Measurements from ENCODE around the gene CD160. TPM values are rescaled to one million over a fixed set of nuclear protein-coding genes. Genes with fewer than 3 reads are reported as not detected.

CD160 gene
- total RNA-seq, 1 experiment from 2014 or later = not detected

DNA sequence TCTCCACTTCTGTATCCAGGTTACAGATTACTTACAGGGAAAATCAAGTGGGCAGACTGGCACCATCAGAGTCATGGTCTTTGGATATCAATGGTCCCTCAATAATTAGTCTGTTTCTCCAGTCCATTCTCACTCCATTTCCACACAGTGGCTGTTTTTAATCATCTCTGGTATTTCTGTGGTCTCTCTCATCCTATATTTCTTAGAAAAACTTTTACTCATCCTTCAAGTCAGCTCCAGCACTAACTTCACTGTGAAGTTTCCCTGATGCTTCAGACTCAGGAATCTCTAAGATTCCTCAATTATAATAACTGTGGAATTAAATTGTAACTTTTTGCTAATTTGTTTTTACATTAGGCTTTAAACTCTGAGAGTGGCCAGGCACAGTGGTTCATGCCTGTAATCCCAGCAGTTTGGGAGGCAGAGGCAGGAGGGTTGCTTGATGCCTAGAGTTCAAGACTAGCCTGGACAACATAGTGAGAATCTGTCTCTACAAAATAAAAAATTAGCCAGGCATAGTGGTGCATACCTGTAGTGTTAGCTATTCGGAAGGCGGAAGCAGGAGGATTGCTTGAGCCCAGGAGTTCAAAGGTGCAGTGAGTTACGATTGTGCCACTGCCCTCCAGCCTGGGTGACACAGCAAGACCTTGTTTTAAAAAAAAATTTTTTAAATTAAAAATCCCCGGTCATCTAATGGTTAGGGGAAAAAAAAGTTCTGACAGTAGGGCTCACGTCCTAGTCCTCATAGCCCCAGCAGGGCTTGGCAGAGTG is 10.6 kb downstream of the CD160 start:
- Histone ChIP-seq H3K4me1 (replicated peaks; ENCODE audit: insufficient read depth) (no peaks in the 10 kb centered on the region), H3K4me2 (no peak overlapping the region), H3K9me3 (ENCODE audit: insufficient read depth, low read depth) (no peaks in the 10 kb centered on the region), H3K27me3 (ENCODE audit: insufficient read depth, low read depth) (no peaks in the 10 kb centered on the region), H3K4me3 (no peak overlapping the region), H3K36me3 (ENCODE audit: low read depth) (no peaks in the 10 kb centered on the region), H4K20me1 (ENCODE audit: insufficient read depth) (no peaks in the 10 kb centered on the region), H2AFZ (no peak overlapping the region), H3K79me2 (ENCODE audit: low read depth) (no peaks in the 10 kb centered on the region), H3K9me2 (ENCODE audit: insufficient read depth) (peaks cover 4% of the 10 kb centered on the region; the same call in 1 of the 2 replicates), H3F3A (ENCODE audit: insufficient read depth, low read depth) (no peaks in the 10 kb centered on the region; the same call in 1 of the 2 replicates), H3K27ac (no peak overlapping the region)
- TF ChIP-seq, protein P1, sequence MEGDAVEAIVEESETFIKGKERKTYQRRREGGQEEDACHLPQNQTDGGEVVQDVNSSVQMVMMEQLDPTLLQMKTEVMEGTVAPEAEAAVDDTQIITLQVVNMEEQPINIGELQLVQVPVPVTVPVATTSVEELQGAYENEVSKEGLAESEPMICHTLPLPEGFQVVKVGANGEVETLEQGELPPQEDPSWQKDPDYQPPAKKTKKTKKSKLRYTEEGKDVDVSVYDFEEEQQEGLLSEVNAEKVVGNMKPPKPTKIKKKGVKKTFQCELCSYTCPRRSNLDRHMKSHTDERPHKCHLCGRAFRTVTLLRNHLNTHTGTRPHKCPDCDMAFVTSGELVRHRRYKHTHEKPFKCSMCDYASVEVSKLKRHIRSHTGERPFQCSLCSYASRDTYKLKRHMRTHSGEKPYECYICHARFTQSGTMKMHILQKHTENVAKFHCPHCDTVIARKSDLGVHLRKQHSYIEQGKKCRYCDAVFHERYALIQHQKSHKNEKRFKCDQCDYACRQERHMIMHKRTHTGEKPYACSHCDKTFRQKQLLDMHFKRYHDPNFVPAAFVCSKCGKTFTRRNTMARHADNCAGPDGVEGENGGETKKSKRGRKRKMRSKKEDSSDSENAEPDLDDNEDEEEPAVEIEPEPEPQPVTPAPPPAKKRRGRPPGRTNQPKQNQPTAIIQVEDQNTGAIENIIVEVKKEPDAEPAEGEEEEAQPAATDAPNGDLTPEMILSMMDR (conservative IDR thresholded peaks at IDR 0.05) = no peak
- TF ChIP-seq EZH2 (IDR thresholded peaks at IDR 0.05; ENCODE audit: low read depth) = no peak
- intact Hi-C loops (cut with micrococcal nuclease; ENCODE audit: unreplicated experiment) = no loop called here
- CTCF ChIA-PET = no interaction called here
- DNase-seq = no peak
- BruUV-seq (replicated peaks) = no TSS peak
- POLR2A ChIA-PET (ENCODE audit: unreplicated experiment) = no interaction called here

DNA sequence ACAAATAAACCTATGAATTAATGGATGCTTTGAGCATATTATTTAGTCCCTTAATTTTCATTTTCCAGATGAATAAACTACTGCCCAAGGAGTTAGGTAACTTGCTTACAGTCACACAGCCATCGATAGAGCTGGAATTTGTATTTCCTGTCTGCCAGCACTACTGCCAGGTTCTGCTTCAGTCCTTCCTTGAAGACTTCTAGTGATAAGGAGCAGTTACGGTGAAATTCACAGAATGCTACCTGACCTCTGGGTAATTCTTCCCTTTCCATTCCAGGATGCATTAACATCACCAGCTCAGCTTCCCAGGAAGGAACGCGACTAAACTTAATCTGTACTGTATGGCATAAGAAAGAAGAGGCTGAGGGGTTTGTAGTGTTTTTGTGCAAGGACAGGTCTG is 11.2 kb downstream of the CD160 start:
- intact Hi-C loops (cut with micrococcal nuclease; ENCODE audit: unreplicated experiment) = no loop called here
- no peak overlapping the region for H3K27ac ChIP-seq
- peaks cover 4% of the 10 kb centered on the region; the same call in 1 of the 2 replicates for H3K9me2 ChIP-seq (ENCODE audit: insufficient read depth)
- H3K4me3 ChIP-seq = no peak overlapping the region
- no peak for DNase-seq
- no peaks in the 10 kb centered on the region for H3K27me3 ChIP-seq (ENCODE audit: insufficient read depth, low read depth)
- no peak overlapping the region for H2AFZ ChIP-seq
- H3K36me3 ChIP-seq (ENCODE audit: low read depth) = no peaks in the 10 kb centered on the region
- TF ChIP-seq EZH2 (IDR thresholded peaks at IDR 0.05; ENCODE audit: low read depth) = no peak
- TF ChIP-seq, protein P1 (conservative IDR thresholded peaks at IDR 0.05) = no peak
- H3K4me2 ChIP-seq = no peak overlapping the region
- ChIA-PET POLR2A (ENCODE audit: unreplicated experiment) (no interaction called here), CTCF (no interaction called here)
- no peaks in the 10 kb centered on the region for H3K4me1 ChIP-seq (replicated peaks; ENCODE audit: insufficient read depth)
- H3K79me2 ChIP-seq (ENCODE audit: low read depth) = no peaks in the 10 kb centered on the region
- H4K20me1 ChIP-seq (ENCODE audit: insufficient read depth) = no peaks in the 10 kb centered on the region
- no TSS peak for BruUV-seq (replicated peaks)
- no peaks in the 10 kb centered on the region; the same call in 1 of the 2 replicates for H3F3A ChIP-seq (ENCODE audit: insufficient read depth, low read depth)
- no peaks in the 10 kb centered on the region for H3K9me3 ChIP-seq (ENCODE audit: insufficient read depth, low read depth)

DNA sequence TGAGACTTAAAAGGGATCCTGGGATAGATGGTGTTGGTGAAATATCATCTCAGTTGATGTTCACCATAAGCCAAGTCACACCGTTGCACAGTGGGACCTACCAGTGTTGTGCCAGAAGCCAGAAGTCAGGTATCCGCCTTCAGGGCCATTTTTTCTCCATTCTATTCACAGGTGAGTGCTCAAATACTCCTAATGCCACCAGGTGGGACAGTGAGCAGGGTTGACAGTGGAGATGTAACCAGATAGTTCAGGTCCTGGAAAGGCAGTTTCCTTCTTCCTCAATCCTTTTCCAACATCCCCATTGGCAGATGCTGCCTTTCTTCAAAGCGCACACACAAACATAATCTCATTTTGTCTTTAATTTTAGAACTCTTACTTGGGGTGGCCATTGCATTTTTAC is 11.6 kb downstream of the CD160 start:
- Histone ChIP-seq H4K20me1 (ENCODE audit: insufficient read depth) (no peaks in the 10 kb centered on the region), H3K9me3 (ENCODE audit: insufficient read depth, low read depth) (no peaks in the 10 kb centered on the region), H3K4me1 (replicated peaks; ENCODE audit: insufficient read depth) (no peaks in the 10 kb centered on the region), H3K27me3 (ENCODE audit: insufficient read depth, low read depth) (no peaks in the 10 kb centered on the region), H3K36me3 (ENCODE audit: low read depth) (no peaks in the 10 kb centered on the region), H3K27ac (no peak overlapping the region), H3K9me2 (ENCODE audit: insufficient read depth) (peaks cover 4% of the 10 kb centered on the region; the same call in 1 of the 2 replicates), H3K4me3 (no peak overlapping the region), H3K79me2 (ENCODE audit: low read depth) (no peaks in the 10 kb centered on the region), H3K4me2 (no peak overlapping the region), H2AFZ (no peak overlapping the region), H3F3A (ENCODE audit: insufficient read depth, low read depth) (no peaks in the 10 kb centered on the region; the same call in 1 of the 2 replicates)
- no peak for DNase-seq
- TF ChIP-seq, protein P1 (conservative IDR thresholded peaks at IDR 0.05) = no peak; the same call in 1 of the 2 replicates
- TF ChIP-seq EZH2 (IDR thresholded peaks at IDR 0.05; ENCODE audit: low read depth) = no peak
- no TSS peak for BruUV-seq (replicated peaks)
- ChIA-PET POLR2A (ENCODE audit: unreplicated experiment) (no interaction called here), CTCF (no interaction called here)
- intact Hi-C loops (cut with micrococcal nuclease; ENCODE audit: unreplicated experiment) = no loop called here
